Measurements from ENCODE around the gene GAL3ST3. TPM values are rescaled to one million over a fixed set of nuclear protein-coding genes. Genes with fewer than 3 reads are reported as not detected.

The GAL3ST3 gene
- total and polyA plus RNA-seq, 4 experiments from 2014 or later = not detected

- Mint-ChIP-seq H3K27me3 (peaks cover 0 to 1% of the 10 kb centered on the region in 2 donors), H3K4me3 (peak overlapping the region in 1 of 8 donors; percentile 18), H3K27ac (no peak overlapping the region), H3K36me3 (peaks cover 5 to 8% of the 10 kb centered on the region in 2 donors), H3K9me3 (no peaks in the 10 kb centered on the region), H3K4me1 (peaks cover 13 to 36% (median 24%) of the 10 kb centered on the region in 4 donors)
- H3K27ac ChIP-seq (ENCODE audit: low read depth, low read length) = no peak overlapping the region
- ChIA-PET POLR2A (ENCODE audit: partially characterized antibody) (no interaction called here), CTCF (ENCODE audit: partially characterized antibody) (interaction anchor here (0.9 to 1.7 kb wide), 6 partner anchors 10 to 71 kb away, joined by 3 to 5 read pairs (median 3); no protein-coding TSS in a partner anchor)
- DNase-seq = no peak
- no peak overlapping the region for H3K4me3 ChIP-seq (ENCODE audit: low read length in 2 of 2)
- H3K9me3 ChIP-seq (ENCODE audit: control insufficient read depth in 1 of 2, low read length in 2 of 2) = no peaks in the 10 kb centered on the region
- H3K36me3 ChIP-seq (ENCODE audit: insufficient read depth, low read length) = no peaks in the 10 kb centered on the region
- intact Hi-C loops (cut with micrococcal nuclease) = no loop called here
- peaks cover 23% of the 10 kb centered on the region for H3K4me1 ChIP-seq (ENCODE audit: insufficient read depth, low read length)
- H3K27me3 ChIP-seq (ENCODE audit: insufficient read depth, low read length) = no peaks in the 10 kb centered on the region
These were observed 1.2 kb downstream of the GAL3ST3 start for GRCh38 chr11:66047541-66048365.

- Histone ChIP-seq H3K4me1 (ENCODE audit: insufficient read depth, low read length) (peaks cover 21% of the 10 kb centered on the region), H3K36me3 (ENCODE audit: insufficient read depth, low read length) (no peaks in the 10 kb centered on the region), H3K4me3 (ENCODE audit: low read length in 2 of 2) (no peak overlapping the region), H3K27me3 (ENCODE audit: insufficient read depth, low read length) (no peaks in the 10 kb centered on the region), H3K9me3 (ENCODE audit: control insufficient read depth in 1 of 2, low read length in 2 of 2) (no peaks in the 10 kb centered on the region), H3K27ac (ENCODE audit: low read depth, low read length) (no peak overlapping the region)
- no peak for DNase-seq
- no peak overlapping the region for H3K27ac Mint-ChIP-seq
- ChIA-PET CTCF (ENCODE audit: partially characterized antibody) (interaction anchor here (1.2 to 4.7 kb wide), 7 partner anchors 23 to 336 kb away, joined by 3 to 39 read pairs (median 4); partner anchors contain the start of genes KAT5 and PACS1), POLR2A (ENCODE audit: partially characterized antibody) (no interaction called here)
- no peak overlapping the region for H3K4me3 Mint-ChIP-seq
- peaks cover 0 to 1% of the 10 kb centered on the region in 2 donors for H3K27me3 Mint-ChIP-seq
- no peaks in the 10 kb centered on the region for H3K9me3 Mint-ChIP-seq
- intact Hi-C loops (cut with micrococcal nuclease) = no loop called here
- H3K4me1 Mint-ChIP-seq = peaks cover 10 to 28% (median 17%) of the 10 kb centered on the region in 4 donors
- no peaks in the 10 kb centered on the region for H3K36me3 Mint-ChIP-seq
These were observed 2.1 kb downstream of the GAL3ST3 start for GRCh38 chr11:66046901-66047300.

- H3K9me3 Mint-ChIP-seq = no peaks in the 10 kb centered on the region
- H3K27ac Mint-ChIP-seq = peak overlapping the region in 2 of 7 donors; percentile 9 to 67
- Histone ChIP-seq H3K4me1 (ENCODE audit: insufficient read depth, low read length) (peaks cover 12% of the 10 kb centered on the region), H3K4me3 (ENCODE audit: low read length in 2 of 2) (no peak overlapping the region), H3K9me3 (ENCODE audit: control insufficient read depth in 1 of 2, low read length in 2 of 2) (no peaks in the 10 kb centered on the region), H3K27me3 (ENCODE audit: insufficient read depth, low read length) (no peaks in the 10 kb centered on the region), H3K27ac (ENCODE audit: low read depth, low read length) (no peak overlapping the region), H3K36me3 (ENCODE audit: insufficient read depth, low read length) (no peaks in the 10 kb centered on the region)
- H3K4me3 Mint-ChIP-seq = peak overlapping the region in 2 of 8 donors; percentile 32 to 55
- peaks cover 0 to 2% of the 10 kb centered on the region in 2 donors for H3K27me3 Mint-ChIP-seq
- CTCF ChIA-PET (ENCODE audit: partially characterized antibody) = interaction anchor here (0.6 to 4.7 kb wide), 38 partner anchors 8 to 678 kb away, joined by 3 to 39 read pairs (median 4); partner anchors contain the start of genes BANF1, CATSPER1, CST6 and KAT5
- no peaks in the 10 kb centered on the region for H3K36me3 Mint-ChIP-seq
- H3K4me1 Mint-ChIP-seq = peaks cover 5 to 16% (median 9%) of the 10 kb centered on the region in 4 donors
- POLR2A ChIA-PET (ENCODE audit: partially characterized antibody) = interaction anchor here (0.9 to 1.5 kb wide), 8 partner anchors 9 to 334 kb away, joined by 3 to 7 read pairs (median 4); partner anchors contain the start of gene CCDC85B
- DNase-seq = peak; percentile 78 to 86 (median 81)
- intact Hi-C loops (cut with micrococcal nuclease) = loop anchor here (1.0 kb wide), 1 partner anchor 89 kb away; no protein-coding TSS in a partner anchor
These were observed 3.8 kb downstream of the GAL3ST3 start for GRCh38 chr11:66045177-66045639.

- Histone ChIP-seq H3K4me1 (ENCODE audit: insufficient read depth, low read length) (peaks cover 12% of the 10 kb centered on the region), H3K9me3 (ENCODE audit: control insufficient read depth in 1 of 2, low read length in 2 of 2) (no peaks in the 10 kb centered on the region), H3K27ac (ENCODE audit: low read depth, low read length) (no peak overlapping the region), H3K27me3 (ENCODE audit: insufficient read depth, low read length) (no peaks in the 10 kb centered on the region), H3K36me3 (ENCODE audit: insufficient read depth, low read length) (no peaks in the 10 kb centered on the region), H3K4me3 (ENCODE audit: low read length in 2 of 2) (no peak overlapping the region)
- CTCF ChIA-PET (ENCODE audit: partially characterized antibody) = interaction anchor here (0.6 to 4.7 kb wide), 37 partner anchors 8 to 677 kb away, joined by 3 to 39 read pairs (median 4); partner anchors contain the start of genes CATSPER1, CST6, KAT5 and PACS1
- POLR2A ChIA-PET (ENCODE audit: partially characterized antibody) = interaction anchor here (0.9 to 1.5 kb wide), 8 partner anchors 8 to 333 kb away, joined by 3 to 7 read pairs (median 4); partner anchors contain the start of genes CCDC85B and SF3B2
- H3K27ac Mint-ChIP-seq = peak overlapping the region in 2 of 7 donors; percentile 9 to 67
- peak in 1 of 5 donors; percentile 66 for DNase-seq
- intact Hi-C loops (cut with micrococcal nuclease) = loop anchor here (1.0 kb wide), 1 partner anchor 90 kb away; no protein-coding TSS in a partner anchor
- H3K27me3 Mint-ChIP-seq = peaks cover 0 to 2% of the 10 kb centered on the region in 2 donors
- H3K36me3 Mint-ChIP-seq = no peaks in the 10 kb centered on the region
- H3K4me1 Mint-ChIP-seq = peaks cover 5 to 16% (median 9%) of the 10 kb centered on the region in 4 donors
- H3K4me3 Mint-ChIP-seq = peak overlapping the region in 2 of 8 donors; percentile 32 to 55
- no peaks in the 10 kb centered on the region for H3K9me3 Mint-ChIP-seq
These were observed 4.2 kb downstream of the GAL3ST3 start for GRCh38 chr11:66044757-66045156.

GRCh38 chr11:66042996-66043906 is 5.7 kb downstream of the GAL3ST3 start:
- H3K36me3 Mint-ChIP-seq = no peaks in the 10 kb centered on the region
- ChIA-PET CTCF (ENCODE audit: partially characterized antibody) (interaction anchor here (0.5 to 4.7 kb wide), 11 partner anchors 8 to 332 kb away, joined by 3 to 39 read pairs (median 13); partner anchors contain the start of genes CST6, KAT5, PACS1 and SF3B2), POLR2A (ENCODE audit: partially characterized antibody) (interaction anchor here (0.6 to 2.0 kb wide), 3 partner anchors 9 to 110 kb away, joined by 3 to 8 read pairs (median 3); partner anchors contain the start of gene SF3B2)
- Histone ChIP-seq H3K27ac (ENCODE audit: low read depth, low read length) (no peak overlapping the region), H3K9me3 (ENCODE audit: control insufficient read depth in 1 of 2, low read length in 2 of 2) (no peaks in the 10 kb centered on the region), H3K4me3 (ENCODE audit: low read length in 2 of 2) (no peak overlapping the region), H3K4me1 (ENCODE audit: insufficient read depth, low read length) (peaks cover 12% of the 10 kb centered on the region), H3K27me3 (ENCODE audit: insufficient read depth, low read length) (no peaks in the 10 kb centered on the region), H3K36me3 (ENCODE audit: insufficient read depth, low read length) (no peaks in the 10 kb centered on the region)
- intact Hi-C loops (cut with micrococcal nuclease) = no loop called here
- peaks cover 0 to 1% of the 10 kb centered on the region in 2 donors for H3K27me3 Mint-ChIP-seq
- no peak overlapping the region for H3K27ac Mint-ChIP-seq
- DNase-seq = no peak
- H3K4me1 Mint-ChIP-seq = peaks cover 5 to 12% (median 9%) of the 10 kb centered on the region in 4 donors
- no peak overlapping the region for H3K4me3 Mint-ChIP-seq
- no peaks in the 10 kb centered on the region for H3K9me3 Mint-ChIP-seq

- Histone ChIP-seq H3K36me3 (ENCODE audit: insufficient read depth, low read length) (no peaks in the 10 kb centered on the region), H3K27me3 (ENCODE audit: insufficient read depth, low read length) (no peaks in the 10 kb centered on the region), H3K4me1 (ENCODE audit: insufficient read depth, low read length) (peaks cover 12% of the 10 kb centered on the region), H3K27ac (ENCODE audit: low read depth, low read length) (no peak overlapping the region), H3K4me3 (ENCODE audit: low read length in 2 of 2) (no peak overlapping the region), H3K9me3 (ENCODE audit: control insufficient read depth in 1 of 2, low read length in 2 of 2) (no peaks in the 10 kb centered on the region)
- CTCF ChIA-PET (ENCODE audit: partially characterized antibody) = interaction anchor here (0.9 to 4.7 kb wide), 6 partner anchors 9 to 50 kb away, joined by 3 to 29 read pairs (median 4); partner anchors contain the start of genes PACS1 and SF3B2
- H3K4me1 Mint-ChIP-seq = peaks cover 5 to 12% (median 9%) of the 10 kb centered on the region in 4 donors
- DNase-seq = no peak
- POLR2A ChIA-PET (ENCODE audit: partially characterized antibody) = interaction anchor here (1.3 to 2.0 kb wide), 2 partner anchors 10 to 26 kb away, joined by 4 to 8 read pairs; partner anchors contain the start of gene SF3B2
- intact Hi-C loops (cut with micrococcal nuclease) = no loop called here
- peaks cover 0 to 1% of the 10 kb centered on the region in 2 donors for H3K27me3 Mint-ChIP-seq
- no peak overlapping the region for H3K4me3 Mint-ChIP-seq
- H3K9me3 Mint-ChIP-seq = no peaks in the 10 kb centered on the region
- H3K27ac Mint-ChIP-seq = no peak overlapping the region
- no peaks in the 10 kb centered on the region for H3K36me3 Mint-ChIP-seq
These were observed 6.5 kb downstream of the GAL3ST3 start for GRCh38 chr11:66042227-66042995.
